GM18870 (cell line): ENCODE data around the gene VGLL4.
"Not testable (repeated sequence)": the region's sequence is repeated elsewhere in the genome, so short reads cannot be mapped to it uniquely, and the experiment has no call there.

ENCODE experiments used
- ATAC-seq: cut with Tn5 transposase; IDR thresholded peaks from one replicate; pipeline ENCODE4 v1.9.1; 2021; ENCODE audit warnings: moderate library complexity; ENCODE audit not compliant: unreplicated experiment

The VGLL4 gene

DNA sequence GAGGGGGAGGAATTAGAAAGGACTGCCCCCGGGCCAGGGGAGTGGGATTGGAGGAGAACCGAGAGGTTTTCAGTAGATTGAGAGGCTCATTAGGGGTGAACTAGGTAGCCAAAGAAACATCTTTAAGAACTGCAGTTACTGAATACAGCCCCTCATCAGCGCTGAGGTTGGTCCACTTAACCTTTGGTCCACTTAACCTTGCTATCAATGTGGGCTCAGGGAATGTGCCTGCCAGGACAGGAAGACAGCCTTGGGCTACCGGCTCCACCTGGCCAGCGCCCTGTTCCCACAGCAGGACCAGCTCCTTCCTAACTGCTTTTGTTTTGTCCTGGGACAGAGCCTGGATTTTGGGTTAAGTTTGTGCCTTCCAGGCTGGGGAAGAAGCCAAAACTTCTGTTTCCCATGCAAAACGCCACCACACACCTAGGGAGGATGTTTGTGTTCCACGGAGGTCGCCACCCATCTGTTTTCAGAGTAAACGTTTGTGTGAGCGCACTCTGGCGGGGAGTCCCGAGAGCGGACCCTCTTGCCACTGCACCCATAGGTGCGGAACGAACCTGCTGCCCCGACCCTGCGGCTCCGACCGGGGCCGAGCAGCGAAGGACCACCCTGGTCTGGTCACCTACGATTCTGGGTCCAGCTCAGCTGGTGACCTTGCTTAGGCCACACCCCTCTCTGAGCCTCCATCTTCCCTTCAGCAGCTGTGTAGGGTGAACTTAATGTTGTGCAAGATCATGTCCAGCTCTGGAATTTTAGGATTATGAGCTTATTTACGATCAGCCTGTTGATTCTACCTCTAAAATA lies 107.4 kb downstream of the VGLL4 start:
- no peak for ATAC-seq

DNA sequence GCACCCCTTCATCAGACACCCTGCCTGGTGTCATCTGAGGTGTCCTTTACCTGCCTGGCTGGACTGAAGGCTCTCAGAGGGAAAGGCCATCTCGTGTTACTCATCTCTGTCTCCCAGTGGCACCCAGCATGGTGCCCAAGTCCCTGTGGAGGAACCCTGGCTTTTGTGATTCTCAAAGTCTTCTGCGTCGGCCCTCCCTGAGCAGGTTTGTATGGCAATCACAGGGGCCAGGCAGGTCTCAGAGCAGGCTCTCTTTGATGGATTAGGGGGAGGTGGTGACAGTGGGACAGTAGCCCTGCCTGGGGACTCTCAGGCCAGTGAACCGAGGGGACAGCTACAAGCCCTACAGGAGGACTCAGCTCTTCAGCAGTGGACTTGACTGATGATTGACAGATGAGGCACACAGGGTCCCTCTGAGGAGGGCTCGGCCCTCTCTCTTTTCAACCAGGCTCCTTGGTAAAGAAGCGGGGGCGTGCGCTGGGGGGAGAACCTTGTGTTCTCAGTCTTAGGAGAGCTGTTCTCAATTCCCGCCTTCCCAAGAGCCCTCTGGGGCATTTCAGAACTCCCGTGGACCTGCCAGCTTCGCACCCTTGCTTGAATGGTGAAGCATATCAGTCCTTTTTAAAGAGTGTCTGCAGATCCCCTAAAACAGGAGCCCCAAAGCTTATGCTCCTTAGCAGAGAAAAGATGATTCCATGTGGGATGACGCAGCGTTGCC lies 108.3 kb downstream of the VGLL4 start:
- no peak for ATAC-seq

DNA sequence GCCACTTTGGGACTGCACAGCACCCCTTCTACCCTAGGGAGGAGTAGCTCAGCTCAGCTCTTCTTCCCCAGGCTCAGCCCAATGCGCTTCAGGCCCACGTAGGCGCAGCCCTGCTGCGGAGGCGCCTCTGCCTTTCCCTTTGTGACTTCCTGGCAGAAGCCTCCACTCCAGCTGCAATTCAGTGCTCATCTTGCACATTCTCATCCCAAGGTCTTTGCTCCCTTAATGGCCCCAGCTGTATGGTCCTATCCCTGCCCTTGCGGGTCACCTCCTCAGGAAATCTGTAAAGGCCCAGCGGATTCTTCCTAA lies 109.0 kb downstream of the VGLL4 start:
- no peak for ATAC-seq

DNA sequence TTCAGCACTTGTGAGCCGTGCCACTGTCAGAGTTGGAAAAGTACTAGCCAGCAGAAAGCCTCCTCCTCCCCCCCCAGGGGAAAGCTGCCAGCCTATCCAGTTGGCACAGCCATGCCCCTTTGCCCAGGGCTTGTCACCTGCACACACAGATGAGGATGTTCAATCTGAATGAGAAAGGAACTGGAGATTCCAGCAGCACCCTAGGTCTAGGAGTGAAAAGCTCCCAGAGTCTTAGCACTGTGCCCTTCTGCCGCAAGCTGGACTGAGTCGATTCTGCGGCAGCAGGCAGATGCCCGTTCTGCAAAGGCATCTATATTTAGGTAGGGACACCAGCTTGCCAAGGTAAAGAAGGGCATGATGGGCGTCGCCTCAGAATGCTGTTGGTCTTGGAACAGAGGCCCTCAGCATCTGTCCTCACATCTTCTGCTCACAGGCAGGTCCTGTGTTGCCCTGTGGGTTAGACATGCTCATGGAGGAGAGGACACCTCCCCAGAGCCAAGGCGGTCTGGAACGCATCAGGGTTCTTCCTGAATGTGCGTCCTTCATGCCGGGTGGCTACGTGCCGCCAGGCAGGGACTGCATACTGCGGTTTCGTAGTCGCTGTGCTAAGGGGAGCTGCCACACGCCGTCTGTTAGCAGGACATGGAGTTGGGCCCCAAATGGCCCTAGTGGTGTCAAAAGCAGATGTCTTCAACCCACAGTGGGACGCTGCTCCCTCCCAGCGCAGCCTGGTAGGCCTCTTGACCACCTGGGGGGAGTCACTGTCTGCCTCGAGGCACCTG lies 109.5 kb downstream of the VGLL4 start:
- no peak for ATAC-seq

DNA sequence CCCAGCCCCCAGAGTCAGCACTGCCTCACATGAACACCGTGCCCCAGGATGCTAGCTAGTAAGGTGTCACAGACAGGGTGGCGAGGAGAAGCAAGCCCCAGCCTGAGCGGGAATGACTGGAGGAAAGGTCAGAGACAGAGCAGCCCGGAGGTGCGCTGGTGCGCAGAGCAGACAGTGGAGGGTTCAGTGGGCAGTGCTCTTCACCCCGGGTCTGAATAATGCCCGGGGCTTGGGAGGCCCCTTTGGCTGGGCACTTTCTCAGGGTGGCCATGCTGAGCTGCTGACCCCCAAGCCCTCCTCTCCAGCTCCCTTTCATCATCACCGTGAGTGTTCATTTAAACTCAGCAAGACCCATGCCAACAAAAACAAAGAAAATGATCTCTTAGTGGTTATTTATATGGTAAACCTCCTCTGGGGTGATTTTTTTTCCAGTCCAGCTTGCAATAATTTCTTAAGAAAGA lies 110.8 kb downstream of the VGLL4 start:
- ATAC-seq: no peak

DNA sequence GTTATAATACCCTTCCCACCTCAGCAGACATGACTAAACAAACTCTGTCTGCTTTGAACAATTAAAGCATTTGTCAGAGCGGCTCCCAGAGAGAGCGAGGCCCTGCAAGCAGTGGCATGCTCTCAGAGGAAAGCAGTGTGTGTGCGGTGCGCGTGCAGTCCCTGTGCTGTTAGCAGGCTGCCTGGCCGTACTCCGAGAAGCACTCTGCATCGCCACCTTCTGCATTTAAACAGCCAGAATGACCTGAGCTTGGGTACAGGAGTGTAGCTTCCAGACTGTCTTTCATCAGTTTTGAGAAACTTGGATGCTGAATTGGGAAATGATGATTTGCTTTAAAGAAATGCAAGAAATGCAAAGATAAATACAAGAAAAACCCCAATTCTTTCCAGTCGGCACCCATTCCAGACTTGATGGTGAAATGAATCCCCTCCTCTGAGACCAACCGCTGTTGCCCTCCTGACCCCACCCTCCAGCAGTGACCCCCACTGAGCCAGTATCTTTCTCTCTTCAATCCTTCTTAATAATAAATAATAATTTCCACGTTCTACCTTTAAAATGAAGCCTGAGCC lies 113.5 kb downstream of the VGLL4 start:
- no peak for ATAC-seq

DNA sequence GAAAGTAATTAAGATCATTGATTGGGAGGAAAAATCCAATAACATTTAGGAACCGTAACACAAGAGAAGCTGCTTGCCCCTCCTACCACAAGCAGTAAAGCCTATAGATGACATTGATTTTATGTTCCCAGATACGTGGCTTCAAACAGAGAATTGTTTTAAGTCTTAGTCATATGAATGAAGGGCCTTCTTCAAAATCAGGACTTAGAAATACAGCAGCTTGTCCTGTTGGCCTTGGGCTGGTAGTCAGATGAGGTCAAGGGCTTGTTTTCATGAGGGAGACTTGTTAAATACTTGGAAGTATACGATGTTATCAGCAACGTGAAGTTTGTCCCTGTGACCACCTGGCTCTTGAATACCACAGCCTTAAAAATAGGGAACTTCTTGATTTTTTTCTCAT lies 114.4 kb downstream of the VGLL4 start:
- no peak for ATAC-seq

DNA sequence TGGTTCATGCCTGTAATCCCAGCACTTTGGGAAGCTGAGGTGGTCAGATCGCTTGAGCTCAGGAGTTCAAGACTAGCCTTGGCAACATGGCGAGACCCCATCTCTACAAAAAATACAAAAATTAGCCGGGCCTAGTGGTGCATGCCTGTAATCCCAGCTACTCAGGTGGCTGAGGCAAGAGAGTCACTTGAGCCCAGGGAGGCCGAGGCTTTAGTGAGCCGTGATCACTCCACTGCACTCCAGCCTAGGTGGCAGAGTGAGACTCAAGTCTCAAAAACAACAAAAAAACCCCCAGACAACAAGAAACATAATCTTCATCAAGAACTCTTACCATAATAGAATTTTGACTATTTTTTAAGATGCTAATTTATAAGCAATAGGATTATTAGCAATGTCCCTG lies 117.6 kb downstream of the VGLL4 start:
- not testable (repeated sequence) for ATAC-seq

DNA sequence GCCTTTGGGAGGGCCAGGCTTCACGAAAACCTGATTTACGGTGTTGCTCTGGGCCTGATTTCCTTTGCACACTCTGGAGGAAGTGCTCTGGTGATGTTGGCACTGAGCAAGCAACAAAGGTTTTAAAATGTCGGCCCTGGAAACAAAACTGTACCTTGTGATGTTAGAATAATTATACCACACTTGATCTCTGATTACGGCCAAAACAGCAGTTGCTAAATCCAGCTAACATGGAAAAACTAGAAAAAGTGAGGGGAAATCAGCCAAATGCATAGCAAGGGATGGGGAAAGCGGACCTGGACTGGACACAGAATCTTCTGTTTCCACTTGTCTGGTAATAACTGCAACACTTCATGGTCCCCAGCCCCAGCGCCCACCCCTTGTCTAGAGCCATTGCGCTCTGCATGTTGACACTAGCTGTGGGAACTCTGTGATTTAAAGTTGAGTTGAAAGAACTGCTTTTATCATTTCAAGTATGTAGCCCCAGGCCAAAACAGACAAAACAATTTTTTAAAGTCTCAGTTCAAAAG lies 120.1 kb downstream of the VGLL4 start:
- ATAC-seq: no peak

DNA sequence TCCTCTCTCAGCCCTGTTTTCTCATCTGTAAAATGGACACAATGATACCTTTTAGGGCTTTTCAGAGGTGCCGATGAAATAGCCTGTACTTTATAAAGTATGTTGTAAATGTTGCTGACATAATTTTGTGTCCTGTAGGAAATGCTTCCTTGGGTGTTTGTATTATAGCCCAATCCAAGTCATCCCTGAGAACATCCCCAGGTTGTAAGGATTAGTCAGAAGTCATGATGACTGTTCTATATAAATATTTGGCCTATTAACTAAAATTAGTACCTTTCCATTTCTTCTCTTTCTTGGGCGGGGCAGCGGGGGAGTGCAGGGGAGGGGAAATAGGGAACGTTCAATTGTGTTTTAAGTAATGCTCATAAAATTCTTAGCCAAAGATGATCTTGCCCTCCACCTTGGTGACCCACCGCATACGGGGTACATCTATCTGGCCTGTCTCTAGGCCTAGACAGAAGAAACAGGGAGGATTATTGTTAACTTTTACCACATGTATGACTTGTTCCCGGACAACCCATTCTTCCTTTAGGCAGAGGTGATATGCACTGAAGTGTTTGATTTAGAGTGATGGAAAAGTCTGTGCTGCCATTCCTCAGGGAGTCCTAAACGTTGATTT lies 120.7 kb downstream of the VGLL4 start:
- no peak for ATAC-seq

DNA sequence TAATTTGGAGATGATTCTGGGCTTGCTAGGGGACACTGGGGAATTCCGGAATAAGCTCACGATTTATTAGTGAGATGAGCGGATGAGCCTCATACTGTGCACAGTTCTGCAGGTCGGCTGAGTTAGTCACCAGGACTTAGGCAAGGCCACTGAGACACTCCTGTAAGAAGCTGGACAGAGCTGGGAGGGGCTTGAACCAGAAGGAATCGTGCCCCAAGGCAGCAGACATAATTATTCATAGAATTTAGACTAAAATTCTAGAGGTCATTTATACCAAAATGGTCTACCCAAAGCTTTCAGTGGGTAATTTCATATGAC lies 121.4 kb downstream of the VGLL4 start:
- ATAC-seq: no peak

DNA sequence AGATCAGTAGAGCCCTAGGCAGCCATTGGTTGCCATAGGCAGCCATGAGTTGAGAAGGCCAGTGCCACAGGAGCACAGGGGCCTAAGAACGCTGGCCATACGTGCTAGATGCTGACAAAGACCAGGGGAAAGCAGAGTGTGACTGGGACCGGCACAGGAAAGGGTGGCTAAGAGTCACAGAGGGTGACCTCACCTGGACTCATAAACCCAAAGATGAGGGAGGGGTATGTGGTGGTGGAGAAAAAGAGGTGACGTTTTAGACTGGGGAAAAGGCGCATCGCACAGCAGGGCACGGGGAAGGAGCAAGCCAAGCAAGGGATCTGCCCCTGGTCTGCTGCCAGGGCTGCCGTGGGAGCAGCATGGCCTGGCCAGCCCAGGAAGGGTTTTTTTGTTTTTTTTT lies 122.5 kb downstream of the VGLL4 start:
- ATAC-seq: no peak

DNA sequence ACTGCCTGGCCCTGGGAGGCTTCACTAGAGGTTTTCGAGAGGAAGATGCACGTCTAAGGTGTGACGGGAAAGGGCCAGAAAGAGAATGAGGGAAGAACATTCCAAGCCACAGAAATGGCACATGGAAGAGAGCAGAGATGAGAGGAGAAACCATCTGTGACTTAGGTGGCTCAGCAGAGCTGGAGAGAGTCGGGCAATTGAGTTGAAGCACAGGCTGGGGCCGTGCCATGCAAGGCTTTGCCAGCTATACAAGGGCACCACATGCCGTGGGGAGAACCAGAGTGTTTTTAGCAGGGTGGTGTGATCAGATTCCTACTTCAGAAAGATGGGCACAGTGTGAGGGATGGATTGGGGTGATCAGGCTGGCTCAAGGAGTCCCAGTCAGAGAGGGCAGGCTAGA lies 126.1 kb downstream of the VGLL4 start:
- no peak for ATAC-seq

DNA sequence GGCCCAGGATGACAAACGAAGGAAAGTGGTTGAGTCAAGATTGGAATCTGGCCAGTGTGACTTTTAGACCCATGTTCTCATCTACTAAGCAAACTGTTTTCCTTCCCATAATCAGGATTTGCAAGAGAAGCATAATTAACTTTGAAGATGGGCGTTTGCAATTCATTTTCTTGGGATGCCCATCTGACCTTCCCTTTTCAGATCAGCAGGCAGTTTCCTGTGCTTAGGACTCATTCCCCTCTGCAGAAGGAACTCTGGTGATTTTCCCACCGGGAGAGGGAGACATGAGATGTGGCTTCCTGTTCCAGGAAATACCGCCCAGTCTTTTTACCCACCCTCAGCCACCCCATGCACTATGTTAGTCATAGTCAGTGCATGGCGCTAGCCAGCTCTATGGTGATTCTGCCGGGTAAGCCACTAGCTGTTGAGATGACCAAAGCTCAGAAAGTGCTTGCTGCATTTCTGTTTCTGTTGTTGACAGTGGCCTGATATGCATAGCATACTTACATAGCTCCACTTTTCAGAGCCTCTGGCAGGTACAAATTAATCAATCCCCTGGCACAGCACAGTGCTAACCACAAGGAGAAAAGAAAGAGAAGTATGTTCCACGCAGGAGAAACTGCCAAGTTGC lies 129.4 kb downstream of the VGLL4 start:
- no peak for ATAC-seq

DNA sequence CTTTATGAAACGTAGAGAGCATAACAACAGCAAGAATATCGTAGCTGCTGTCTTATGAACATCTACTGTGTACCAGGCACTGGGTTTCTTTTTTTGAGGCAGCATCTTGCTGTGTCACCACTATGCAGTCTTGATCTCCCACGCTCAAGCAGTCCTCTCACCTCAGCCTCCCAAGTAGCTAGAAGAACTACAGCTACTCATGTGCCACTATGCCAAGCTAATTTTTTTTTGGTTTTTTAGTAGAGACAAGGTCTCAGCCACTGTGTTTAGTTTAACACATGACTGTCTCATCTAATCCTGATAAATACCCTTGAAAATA lies 129.9 kb downstream of the VGLL4 start:
- ATAC-seq: no peak

DNA sequence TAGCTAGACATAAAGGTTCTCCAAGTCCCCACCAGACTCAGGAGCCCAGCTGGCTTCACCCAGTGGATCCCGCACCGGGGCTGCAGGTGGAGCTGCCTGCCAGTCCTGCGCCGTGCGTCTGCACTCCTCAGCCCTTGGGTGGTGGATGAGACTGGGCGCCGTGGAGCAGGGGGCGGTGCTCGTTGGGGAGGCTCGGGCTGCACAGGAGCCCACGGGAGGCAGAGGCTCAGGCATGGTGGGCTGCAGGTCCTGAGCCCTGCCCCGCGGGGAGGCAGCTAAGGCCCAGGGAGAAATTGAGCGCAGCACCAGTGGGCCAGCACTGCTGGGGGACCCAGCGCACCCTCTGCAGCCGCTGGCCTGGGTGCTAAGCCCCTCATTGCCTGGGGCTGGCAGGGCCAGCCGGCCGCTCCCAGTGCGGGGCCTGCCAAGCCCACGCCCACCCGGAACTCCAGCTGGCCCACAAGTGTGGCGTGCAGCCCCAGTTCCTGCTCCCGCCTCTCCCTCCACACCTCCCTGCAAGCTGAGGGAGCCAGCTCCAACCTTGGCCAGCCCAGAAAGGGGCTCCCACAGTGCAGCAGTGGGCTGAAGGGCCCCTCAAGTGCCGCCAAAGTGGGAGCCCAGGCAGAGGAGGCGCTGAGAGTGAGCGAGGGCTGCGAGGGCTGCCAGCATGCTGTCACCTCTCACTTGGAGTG lies 130.4 kb downstream of the VGLL4 start:
- ATAC-seq: not testable (repeated sequence)

DNA sequence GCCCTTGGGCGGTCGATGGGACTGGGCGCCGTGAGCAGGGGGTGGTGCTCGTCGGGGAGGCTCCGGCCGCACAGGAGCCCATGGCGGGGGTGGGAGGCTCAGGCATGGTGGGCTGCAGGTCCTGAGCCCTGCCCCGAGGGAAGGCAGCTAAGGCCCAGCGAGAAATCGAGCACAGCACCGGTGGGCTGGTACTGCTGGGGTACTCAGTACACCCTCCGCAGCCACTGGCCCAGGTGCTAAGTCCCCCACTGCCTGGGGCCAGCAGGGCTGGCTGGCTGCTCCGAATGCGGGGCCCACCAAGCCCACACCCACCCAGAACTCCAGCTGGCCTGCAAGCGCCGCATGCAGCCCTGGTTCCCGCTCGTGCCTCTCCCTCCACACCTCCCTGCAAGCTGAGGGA lies 132.1 kb downstream of the VGLL4 start:
- not testable (repeated sequence) for ATAC-seq

DNA sequence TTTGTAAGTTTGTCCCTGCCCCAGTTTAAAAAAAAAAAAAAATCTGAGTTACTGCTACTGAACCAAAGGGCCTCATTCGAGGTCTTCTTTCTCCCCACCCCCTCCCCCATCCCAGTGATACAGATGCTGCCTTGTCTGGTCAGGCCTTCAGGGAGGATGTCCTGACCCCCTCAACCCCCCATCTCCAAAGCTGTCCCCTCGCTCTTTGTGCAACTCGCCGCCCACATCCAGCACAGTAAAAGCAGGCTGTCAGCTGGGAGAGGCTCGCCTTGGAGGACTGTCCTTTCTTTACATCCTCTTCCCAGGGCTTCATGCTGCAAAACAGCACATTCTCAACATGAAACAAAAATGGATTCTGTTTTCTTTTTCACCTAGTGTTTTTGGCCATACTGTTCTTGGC lies 133.4 kb downstream of the VGLL4 start:
- no peak for ATAC-seq

DNA sequence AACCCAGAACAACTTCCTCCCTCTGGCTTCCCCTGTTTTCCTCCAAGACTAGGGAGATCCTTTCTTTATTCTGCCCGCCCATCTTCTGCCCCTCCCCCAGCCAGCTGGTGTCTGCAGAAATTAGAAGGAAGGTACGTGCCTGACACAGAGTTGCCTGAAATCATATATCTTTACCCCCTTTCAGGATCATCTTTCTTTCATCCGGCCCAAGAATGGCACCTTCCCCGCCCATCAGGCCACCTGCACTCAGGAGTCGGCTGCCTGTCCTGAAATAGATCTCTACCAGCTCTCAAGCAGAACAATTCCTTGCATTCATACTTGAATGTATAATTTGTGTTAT lies 133.7 kb downstream of the VGLL4 start:
- no peak for ATAC-seq
